PFSK-1 (cell line): ENCODE data around the gene NLRP14.

Experiments used
- FOXP2 ChIP-seq: optimal IDR thresholded peaks from 2 replicates; pipeline ENCODE3; 2011; ENCODE audit warnings: borderline replicate concordance, control low read depth, inconsistent platforms; ENCODE audit not compliant: insufficient read depth; ENCODE audit errors: extremely low read length, extremely low read depth
- POLR2AphosphoS5 ChIP-seq: IDR thresholded peaks from 2 replicates; pipeline ENCODE4 v1.6.1; 2012; ENCODE audit warnings: low read depth, mild to moderate bottlenecking, control low read depth, low read length, moderate library complexity
- SIN3A ChIP-seq: IDR thresholded peaks from 2 replicates; pipeline ENCODE4 v1.6.1; 2012; ENCODE audit warnings: mild to moderate bottlenecking, low read length, moderate library complexity, borderline replicate concordance; ENCODE audit not compliant: insufficient read depth
- TAF1 ChIP-seq: IDR thresholded peaks from 2 replicates; pipeline ENCODE4 v1.6.1; 2012; ENCODE audit warnings: low read length, control low read depth, borderline replicate concordance; ENCODE audit not compliant: insufficient read depth
- TF ChIP-seq, protein P1 (sequence below), 2 experiments: IDR thresholded peaks; 2 replicates each; pipeline versions ENCODE4 v1.6.1 to v1.8.0; 2011 to 2012; ENCODE audit warnings: low read depth in 2 of 2, low read length in 2 of 2, control low read depth in 1 of 2, inconsistent platforms in 1 of 2, mild to moderate bottlenecking in 1 of 2, moderate library complexity in 1 of 2; ENCODE audit not compliant: insufficient read depth in 1 of 2

GRCh38 chr11:7032692-7033091, 12.4 kb downstream of the NLRP14 start:
- TF ChIP-seq POLR2AphosphoS5, result no peak
- TF ChIP-seq TAF1, result no peak
- TF ChIP-seq, protein P1, sequence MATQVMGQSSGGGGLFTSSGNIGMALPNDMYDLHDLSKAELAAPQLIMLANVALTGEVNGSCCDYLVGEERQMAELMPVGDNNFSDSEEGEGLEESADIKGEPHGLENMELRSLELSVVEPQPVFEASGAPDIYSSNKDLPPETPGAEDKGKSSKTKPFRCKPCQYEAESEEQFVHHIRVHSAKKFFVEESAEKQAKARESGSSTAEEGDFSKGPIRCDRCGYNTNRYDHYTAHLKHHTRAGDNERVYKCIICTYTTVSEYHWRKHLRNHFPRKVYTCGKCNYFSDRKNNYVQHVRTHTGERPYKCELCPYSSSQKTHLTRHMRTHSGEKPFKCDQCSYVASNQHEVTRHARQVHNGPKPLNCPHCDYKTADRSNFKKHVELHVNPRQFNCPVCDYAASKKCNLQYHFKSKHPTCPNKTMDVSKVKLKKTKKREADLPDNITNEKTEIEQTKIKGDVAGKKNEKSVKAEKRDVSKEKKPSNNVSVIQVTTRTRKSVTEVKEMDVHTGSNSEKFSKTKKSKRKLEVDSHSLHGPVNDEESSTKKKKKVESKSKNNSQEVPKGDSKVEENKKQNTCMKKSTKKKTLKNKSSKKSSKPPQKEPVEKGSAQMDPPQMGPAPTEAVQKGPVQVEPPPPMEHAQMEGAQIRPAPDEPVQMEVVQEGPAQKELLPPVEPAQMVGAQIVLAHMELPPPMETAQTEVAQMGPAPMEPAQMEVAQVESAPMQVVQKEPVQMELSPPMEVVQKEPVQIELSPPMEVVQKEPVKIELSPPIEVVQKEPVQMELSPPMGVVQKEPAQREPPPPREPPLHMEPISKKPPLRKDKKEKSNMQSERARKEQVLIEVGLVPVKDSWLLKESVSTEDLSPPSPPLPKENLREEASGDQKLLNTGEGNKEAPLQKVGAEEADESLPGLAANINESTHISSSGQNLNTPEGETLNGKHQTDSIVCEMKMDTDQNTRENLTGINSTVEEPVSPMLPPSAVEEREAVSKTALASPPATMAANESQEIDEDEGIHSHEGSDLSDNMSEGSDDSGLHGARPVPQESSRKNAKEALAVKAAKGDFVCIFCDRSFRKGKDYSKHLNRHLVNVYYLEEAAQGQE (IDR thresholded peaks at IDR 0.05; ENCODE audit: insufficient read depth in 1 of 2, low read depth in 2 of 2, low read length in 2 of 2), result no peak
- TF ChIP-seq SIN3A, result no peak
- TF ChIP-seq FOXP2, result no peak
